Measurements from ENCODE around the gene NCOA7.
"Not testable (repeated sequence)": the region's sequence is repeated elsewhere in the genome, so short reads cannot be mapped to it uniquely, and the experiment has no call there.

NCOA7 gene

DNA sequence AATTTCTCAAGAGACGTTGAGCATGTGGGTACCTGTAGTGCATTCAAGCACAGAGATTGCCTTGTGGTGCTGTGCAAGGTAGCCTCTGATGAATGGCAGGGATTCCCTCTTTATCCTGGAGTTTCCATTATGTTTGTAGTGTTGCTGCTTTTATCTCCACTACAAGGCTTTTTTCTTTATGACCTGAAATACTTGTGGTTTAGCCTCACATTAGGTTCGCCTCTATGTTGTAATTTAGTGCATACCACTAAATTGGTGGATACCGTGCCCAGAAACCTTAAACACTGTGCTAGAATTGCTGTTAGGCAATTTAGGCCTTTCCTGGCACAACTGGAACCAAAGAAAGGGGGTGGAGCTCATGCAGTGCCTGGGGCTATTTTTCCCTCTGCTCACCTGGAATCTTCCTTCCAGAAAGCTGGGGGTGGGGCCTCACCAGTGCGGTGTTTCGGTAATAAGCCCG is 76.8 kb downstream of the NCOA7 start:
- no peak for DNase-seq (ENCODE audit: low read depth, low spot score)

DNA sequence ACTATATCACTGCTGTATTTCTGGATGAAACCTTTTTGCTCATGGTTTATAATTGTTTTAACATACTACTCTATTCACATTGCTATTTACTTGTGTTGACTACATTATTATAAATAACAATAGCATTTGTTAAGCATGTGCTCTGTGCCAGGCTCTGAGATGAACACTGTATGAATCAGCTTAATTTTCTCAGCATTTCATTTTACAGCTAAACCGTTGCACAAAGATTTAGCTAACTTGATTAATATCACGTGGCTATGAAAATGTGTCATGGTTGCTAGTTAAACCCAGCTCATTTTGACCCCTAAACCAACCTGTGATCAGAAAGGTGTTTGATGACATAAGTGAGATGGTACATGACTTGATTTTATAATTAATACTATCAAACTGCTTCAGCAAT is 77.5 kb downstream of the NCOA7 start:
- DNase-seq (ENCODE audit: low read depth, low spot score): no peak

DNA sequence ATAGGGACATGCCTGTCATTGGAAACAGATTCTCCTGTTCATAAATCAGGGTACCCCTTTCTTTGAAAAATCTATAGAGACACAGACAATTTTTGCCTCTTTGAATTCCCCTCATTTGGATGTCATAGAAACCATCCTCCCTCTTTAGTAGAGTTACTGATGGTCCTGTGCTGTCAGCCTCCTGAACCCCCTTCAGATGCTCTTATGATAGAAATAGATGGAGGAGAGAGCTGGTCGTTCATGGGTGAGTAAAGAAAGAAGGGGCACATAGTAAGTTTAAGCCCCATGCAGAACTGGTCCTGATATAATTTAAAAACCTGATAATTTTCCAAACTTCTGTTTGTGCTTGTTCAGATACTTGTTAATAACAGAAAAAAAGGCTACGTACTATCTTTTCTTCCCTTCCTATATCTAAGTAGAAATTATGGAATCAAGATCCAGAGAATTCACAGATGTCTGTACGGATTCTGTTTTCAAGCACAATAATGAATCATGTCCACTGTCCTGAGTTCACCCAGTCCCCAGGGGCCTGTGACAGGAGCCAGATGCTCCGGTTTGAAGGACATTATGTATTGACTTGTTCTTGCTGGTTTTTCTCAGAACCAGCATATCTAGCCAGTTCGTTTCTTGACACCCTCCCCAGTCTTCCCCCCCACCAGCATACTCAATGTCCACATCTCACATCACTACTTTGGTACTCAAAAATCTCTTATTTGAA is 78.1 kb downstream of the NCOA7 start:
- no peak for DNase-seq (ENCODE audit: low read depth, low spot score)

DNA sequence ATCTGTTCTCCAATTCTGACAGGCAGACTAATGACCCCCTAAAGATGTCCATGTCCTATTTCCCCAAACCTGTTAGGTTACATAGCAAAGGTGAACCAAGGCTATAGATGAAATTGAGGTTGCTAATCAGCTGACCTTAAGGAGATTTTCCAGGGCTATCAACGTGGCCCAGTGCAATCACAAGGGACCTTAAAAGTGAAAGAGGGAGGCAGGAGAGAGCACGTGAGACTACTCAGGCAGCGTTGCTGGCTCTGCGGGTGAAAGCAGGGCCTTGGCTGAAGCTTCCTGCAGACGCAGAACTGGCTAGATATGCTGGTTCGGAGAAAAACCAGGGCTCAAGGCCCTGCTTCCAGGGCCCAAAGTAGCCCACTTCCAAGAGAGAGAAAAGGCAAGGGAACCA is 78.7 kb downstream of the NCOA7 start:
- no peak for DNase-seq (ENCODE audit: low read depth, low spot score)

DNA sequence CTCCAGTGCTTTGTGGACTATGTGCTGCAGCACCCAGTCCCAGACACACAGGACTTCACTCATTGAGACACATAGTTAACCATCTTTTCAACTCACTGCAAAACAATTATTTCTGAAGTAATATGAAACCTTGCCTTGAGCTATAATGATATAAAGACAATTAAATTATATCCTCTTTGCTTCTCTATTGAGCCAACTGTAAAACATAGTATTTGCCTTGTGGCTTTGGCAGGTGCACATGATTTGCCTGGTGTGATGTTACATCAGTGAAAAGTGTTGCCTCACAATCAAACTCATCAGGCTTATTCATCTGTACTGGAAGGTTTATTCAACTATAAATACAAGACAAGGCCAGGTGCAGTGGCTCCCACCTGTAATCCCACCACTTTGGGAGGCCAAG is 80.6 kb downstream of the NCOA7 start:
- no peak for DNase-seq (ENCODE audit: low read depth, low spot score)

DNA sequence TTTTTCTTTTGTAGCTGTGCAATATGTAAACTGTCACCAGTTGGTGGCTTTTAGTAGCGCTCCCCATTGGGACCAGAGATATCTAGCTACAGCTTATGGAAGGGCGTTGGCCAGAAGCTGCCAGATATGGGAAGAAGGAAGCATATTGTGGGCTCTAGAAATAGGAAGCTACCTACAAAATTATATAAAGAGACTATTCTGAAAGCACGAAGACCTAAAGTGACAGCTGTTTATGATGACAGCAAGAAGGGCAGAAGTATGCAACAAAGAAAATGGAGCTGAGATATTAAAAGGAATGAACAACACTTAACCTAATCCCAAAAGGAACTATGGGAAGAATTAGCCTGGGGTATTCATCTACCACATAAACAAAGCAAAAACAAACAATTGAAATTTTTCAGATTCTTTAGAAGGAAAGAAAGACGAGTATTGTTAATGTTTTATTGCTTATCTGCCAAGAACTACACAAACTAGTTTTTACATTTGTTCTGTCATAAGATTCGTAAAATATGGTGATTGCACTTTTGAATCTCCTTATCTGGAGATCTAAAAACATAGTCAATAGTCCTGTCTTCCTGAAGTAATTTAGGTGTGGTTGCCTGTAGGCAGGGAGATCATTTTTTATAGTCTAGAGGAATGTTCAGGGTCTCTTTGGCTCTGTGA is 81.6 kb downstream of the NCOA7 start:
- DNase-seq (ENCODE audit: low read depth, low spot score): no peak

DNA sequence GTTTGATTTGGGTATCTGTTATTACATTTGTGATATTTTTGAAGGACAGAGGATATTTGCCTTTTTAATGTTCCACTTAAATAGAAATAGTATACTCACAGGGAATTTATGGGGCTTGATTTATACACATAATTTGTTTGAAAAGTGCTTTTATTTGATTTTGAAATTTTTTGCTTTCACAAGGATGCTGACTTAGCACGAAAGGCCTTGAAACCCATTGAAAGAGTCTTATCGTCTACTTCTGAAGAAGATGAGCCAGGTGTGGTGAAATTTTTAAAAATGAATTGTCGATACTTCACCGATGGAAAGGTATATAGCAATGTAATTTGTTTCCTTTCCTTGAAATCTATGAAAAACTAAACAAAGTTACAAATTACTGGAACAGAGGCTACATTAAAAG is 91.5 kb downstream of the NCOA7 start:
- DNase-seq (ENCODE audit: low read depth, low spot score): no peak

DNA sequence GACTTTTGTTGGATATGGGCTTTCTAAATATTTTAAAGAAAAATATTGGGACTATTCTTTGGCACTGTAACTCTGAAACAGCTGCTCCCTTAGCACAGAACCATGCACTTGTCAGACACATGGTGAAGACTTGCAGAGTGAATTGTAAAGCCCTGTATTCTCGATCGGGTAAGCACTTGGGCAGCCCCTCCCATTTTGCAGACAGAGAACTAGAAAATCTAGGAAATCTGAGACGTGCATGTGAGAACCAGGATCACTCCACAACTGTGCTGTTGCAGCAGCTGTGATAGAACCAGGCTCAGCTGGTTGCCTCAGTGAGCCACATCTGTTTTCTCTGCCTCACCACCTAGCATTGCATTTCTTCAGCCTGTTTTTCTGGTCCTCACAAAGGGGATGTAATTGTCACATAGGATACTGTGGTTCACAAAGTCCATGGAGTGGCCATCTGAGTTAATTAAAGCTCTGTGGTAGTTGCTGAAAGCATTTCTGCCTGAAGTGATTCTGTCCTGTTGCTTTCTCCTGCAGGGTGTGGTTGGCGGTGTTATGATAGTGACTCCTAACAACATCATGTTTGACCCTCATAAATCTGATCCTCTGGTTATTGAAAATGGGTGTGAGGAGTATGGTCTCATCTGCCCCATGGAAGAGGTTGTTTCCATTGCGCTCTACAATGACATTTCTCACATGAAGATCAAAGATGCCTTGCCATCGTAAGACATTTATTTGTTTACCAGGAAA is 94.0 kb downstream of the NCOA7 start:
- DNase-seq (ENCODE audit: low read depth, low spot score): no peak

DNA sequence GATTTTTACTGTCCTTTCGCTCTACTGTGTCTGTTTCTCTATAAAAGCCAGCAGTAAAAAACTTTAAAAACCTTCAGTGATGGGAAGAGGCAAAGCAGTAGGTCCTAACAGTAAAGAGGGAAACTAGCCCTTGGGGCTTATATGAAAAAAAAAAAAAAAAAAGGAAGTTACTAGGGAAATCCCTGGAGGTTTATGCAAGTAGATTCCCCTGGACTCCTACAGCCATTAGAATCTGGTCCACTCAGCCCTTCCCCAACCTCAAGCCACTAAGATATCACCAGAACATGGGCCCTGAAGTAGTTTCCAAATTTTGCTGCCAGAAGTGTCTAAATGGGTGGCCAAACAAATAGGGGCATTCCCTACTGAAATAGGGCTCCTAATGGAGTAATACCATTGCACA is 95.3 kb downstream of the NCOA7 start:
- DNase-seq (ENCODE audit: low read depth, low spot score): no peak

DNA sequence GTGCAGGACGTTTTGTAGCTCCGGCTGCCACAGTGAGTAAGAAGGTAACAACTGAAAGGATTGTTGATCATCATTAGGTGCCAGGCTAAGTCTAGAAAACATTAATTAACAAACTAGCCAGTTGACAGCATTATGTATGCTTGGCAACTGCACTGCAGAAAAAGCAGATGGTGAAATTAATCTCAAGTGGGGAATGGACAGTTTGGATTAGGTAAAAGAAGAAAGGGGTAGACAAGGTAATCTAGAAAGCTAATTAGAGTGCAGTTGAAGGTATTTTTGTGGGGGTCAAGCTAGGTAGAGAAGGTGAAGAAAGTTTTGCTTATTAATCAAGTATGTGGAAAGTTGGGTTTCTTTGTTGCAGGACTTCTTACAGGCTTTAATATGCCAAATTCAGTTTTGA is 96.2 kb downstream of the NCOA7 start:
- DNase-seq (ENCODE audit: low read depth, low spot score): no peak

DNA sequence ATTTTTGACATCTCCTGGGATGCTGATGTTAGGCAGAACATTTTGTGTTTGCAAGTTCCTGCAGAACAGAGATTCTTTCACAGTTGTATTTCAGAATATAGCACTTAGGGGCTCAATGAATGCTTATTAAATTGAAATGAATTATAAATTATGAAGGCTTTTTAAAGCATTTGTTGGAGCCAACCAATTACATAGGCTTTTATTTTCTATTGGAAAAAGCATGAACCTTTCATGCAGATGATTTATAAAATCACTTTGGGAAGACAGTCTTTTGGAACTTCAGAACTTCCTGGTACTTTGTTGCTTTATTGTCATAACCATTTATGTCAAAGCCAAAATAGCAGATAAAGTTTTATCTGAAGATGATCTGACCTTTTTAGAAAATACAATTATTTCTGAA is 96.6 kb downstream of the NCOA7 start:
- no peak for DNase-seq (ENCODE audit: low read depth, low spot score)

DNA sequence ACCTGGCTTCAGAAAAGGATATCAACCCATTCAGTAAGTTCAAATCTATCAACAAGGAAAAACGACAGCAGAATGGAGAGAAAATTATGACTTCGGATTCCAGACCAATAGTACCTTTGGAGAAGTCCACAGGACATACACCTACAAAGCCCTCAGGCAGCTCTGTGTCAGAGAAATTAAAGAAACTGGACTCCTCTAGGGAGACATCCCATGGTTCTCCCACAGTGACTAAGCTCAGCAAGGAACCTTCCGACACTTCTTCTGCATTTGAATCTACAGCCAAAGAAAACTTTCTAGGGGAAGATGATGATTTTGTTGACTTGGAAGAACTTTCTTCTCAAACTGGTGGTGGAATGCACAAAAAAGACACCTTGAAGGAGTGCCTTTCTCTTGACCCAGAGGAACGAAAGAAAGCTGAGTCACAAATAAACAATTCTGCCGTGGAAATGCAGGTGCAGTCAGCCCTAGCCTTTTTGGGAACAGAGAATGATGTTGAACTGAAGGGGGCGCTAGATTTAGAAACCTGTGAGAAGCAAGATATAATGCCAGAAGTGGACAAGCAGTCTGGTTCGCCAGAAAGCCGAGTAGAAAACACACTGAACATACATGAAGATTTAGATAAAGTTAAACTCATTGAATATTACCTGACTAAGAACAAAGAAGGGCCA is 98.4 kb downstream of the NCOA7 start:
- DNase-seq (ENCODE audit: low read depth, low spot score): no peak

DNA sequence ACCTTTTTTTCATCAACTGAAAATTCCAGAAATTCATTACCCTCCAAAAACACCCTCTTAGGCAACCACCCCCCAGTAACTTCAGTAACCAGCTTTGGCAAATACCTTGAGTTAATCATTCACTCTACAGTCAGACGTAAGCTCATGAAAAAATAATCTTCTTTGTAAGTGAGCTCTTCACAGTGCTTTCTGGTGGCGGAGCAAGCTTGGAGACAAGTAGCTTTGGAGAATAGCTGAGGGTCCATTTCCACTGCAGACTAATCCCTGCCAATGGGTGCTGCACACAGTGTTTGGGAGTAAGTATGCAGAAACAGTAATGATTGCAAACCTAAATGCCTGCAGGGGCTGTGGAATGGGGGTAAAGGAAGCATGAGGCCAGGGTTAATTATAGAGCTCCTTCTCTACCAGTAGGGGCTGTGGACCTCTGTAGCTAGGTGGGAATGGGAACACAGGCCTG is 109.0 kb downstream of the NCOA7 start:
- DNase-seq (ENCODE audit: low read depth, low spot score): no peak

DNA sequence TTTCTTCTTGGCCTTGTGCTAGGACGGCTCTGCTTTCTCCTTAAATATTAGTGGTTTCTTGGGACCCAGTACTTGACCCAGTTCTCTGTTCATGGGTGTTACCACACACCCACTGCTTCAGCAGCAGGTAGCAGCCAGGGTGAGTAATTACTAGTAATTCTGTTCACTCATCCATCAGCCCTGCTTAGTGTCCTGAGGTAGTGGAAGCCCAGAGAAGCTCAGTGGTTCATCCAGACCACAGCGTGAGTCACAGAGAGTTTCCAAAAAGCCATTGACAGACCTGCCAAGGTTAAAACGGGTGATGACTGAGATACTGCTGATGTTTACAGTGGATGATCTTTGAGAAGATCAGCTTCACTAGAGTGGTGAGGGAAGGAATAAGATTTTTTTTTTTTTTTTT is 114.1 kb downstream of the NCOA7 start:
- DNase-seq (ENCODE audit: low read depth, low spot score): no peak

DNA sequence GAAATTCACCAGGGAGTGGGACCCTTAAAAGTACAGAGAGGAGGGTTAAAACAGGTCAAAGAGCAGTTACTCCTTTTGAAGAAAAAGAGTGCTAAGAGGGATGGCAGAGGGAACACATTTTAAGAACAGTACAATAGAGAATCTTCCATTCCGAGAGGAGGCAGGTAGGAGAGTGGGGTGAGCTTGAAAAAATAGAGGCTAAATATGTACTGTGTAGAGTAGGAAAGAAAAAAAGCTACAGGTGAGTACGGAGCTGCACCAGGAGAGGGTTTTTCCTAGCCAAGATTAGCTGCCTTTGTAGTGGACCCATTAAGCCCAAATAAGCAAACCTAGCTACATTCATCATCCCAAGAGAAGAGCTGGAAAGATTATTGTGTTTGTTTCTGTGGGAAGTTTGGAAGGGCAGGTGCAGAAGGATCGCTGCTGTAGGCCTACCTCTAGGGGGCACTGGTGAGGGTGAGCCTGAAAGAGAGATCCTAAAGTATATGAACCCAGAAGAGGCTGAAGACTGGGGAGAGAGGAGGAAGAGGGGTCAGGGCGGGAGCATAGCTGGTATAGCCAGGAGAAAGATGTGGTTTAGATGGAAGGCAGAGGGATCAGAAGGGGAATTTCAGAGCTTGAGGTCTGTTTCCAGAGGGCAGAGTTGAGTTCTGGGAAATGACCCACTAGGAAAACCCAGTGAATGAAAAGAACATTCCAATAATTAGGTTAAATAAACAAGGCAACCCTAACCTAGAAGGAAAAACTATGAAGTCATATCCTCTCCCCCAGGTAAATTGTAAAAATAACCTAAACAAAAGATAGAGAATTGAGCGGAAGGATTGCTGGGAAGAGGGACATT is 115.6 kb downstream of the NCOA7 start:
- no peak for DNase-seq (ENCODE audit: low read depth, low spot score)

DNA sequence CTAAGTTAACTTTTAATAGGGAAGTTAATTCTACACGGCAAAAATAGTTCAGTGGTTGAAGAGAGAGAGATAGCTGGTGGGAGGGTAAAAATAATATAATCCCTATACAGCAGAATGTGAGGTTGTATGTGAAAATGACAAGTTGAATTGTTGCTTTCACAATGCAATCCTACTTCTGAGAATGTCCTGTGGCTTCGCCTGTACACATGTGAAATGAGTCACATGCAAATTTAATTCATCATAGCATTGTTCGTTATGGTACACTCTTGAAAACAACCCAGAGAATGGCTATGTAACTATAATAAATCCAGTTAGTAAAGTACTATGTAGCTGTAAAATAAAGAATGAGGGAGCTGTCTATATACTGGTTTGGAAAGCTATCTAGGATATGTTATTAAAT is 119.8 kb downstream of the NCOA7 start:
- no peak for DNase-seq (ENCODE audit: low read depth, low spot score)

DNA sequence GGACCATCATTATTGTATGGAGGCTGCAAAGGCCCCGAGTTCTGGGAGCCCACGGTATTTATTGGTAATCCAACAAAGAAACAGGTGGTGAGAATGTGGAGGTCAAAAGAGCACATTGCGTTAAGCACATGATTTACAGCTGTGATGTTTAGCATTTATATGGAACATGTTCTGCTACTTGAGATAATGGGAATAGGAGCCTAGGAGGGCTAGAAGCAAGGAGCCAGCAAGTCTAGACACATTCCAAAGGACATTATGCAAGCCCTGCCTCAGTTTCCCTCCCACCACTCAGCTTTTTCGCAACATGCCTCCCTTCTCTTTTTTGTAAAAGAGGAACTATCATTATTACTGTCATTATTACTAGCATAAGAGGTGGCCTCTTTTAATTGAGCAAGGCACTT is 120.3 kb downstream of the NCOA7 start:
- not testable (repeated sequence) for DNase-seq (ENCODE audit: low read depth, low spot score)

DNA sequence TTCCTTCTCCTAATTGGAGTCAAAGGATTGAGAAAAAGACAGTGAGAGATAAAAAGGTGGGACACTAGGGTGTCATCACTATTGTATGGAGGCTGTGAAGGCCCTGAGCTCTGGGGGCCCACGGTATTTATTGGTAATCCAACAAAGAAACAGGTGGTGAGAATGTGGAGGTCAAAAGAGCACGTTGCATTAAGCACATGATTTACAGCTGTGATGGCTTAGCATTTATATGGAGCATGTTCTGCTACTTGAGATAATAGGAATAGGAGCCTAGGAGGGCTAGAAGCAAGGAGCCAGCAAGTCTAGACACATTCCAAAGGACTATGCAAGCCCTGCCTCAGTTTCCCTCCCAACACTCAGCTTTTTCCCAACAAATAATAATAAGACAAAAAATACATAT is 121.7 kb downstream of the NCOA7 start:
- not testable (repeated sequence) for DNase-seq (ENCODE audit: low read depth, low spot score)

DNA sequence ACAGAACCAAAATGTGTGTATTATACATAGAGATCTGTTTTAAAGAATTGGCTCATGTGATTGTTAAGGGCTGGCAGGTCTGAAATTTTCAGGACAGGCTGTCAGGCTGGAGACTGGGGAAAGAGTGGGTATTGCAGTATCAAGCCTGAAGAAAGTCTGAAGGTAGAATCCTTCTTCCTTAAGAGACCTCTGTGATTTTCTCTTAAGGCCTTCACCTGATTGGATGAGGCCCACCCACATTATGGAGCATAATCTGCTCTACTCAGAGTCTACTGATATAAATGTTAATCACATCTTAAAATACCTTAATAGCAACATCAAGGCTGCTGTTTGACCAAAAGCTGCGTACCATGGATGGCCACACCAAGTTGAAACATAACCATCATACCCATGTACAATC is 122.4 kb downstream of the NCOA7 start:
- no peak for DNase-seq (ENCODE audit: low read depth, low spot score)

DNA sequence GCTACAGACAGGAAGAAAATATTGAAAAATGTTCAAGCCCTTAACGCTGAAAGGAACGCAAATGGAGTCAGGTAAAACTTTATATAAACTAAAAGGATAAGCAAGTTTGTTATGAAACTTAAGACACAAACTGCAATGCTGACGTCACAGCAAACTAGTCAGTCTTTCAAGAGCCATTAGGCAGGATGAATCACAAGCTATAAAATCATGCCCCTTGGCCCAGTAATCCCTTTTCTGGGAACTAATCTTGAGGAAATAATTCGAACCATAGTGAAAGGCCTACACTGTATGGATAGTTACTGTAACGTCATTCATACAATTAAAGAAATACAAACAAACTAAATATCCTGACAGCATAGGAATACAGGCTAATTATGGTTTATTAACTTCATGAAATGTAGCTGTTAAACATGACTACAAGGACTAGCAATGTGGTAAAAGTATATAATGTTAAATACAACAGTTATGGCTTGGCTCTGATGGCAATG is 123.1 kb downstream of the NCOA7 start:
- no peak for DNase-seq (ENCODE audit: low read depth, low spot score)

DNA sequence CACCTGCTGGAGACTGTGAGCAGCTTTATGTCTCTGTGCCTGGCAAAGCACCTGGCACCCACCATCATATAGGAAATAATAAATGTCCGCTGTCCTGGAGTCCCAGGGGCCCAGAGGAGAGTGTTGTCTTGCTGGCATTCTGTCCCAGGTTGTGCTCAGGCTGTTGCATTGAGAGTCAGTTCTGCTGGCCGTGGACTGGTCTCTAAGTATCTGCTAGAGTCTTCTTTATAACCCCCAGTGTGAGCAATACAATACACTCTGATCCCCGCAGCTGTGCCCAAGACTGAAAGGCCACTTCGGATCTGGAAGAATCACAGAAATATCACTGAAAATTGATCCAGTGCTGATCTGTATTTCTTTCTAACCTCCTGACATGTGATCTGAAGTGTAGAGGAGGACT is 127.5 kb downstream of the NCOA7 start:
- no peak for DNase-seq (ENCODE audit: low read depth, low spot score)
